B cell (primary cell): ENCODE measurements around the gene BRD3. TPM values are rescaled to one million over a fixed set of nuclear protein-coding genes. Genes with fewer than 3 reads are reported as not detected.

Source experiments
- ATAC-seq: fragments of 200-7000 bp; cut with Tn5 transposase; one replicate; pipeline ENCODE4 v1.10.0; 2021; ENCODE audit warnings: low read depth, mild to moderate bottlenecking, moderate number of reproducible peaks, moderate library complexity
- CTCF ChIA-PET: fragments of 350-600 bp; sonication (Branson Sonifier 250); formaldehyde crosslinking; loops from one replicate; lab custom pipeline; 2021; ENCODE audit warnings: antibody characterized with exemption, inconsistent platforms; lab: Charles Lee
- POLR2A ChIA-PET: fragments of 350-600 bp; sonication (Branson Sonifier 250); formaldehyde crosslinking; loops from one replicate; lab custom pipeline; 2021; ENCODE audit warnings: antibody characterized with exemption; lab: Charles Lee
- DNase-seq: peaks from one replicate; pipeline ENCODE4 v3.0.0; 2013
- H2AFZ ChIP-seq: 2 replicates; pipeline ENCODE4 v1.6.1; 2012; ENCODE audit warnings: mild to moderate bottlenecking, low read depth, low read length; ENCODE audit not compliant: insufficient read depth, poor library complexity, severe bottlenecking
- H3K27ac ChIP-seq, 2 donors: 1 replicate in 1 of 2; 2 replicates in 1 of 2; pipeline ENCODE4 v1.5.1; 2012 to 2013; ENCODE audit warnings: low read length in 2 of 2, mild to moderate bottlenecking in 2 of 2, moderate library complexity in 1 of 2
- H3K27me3 ChIP-seq, 4 experiments: fragments of 200-600 bp in 1 of 4; sonication (generic) in 1 of 4; replicated peaks in 1 of 4; 1 replicate in 2 of 4; 2 replicates in 2 of 4; pipeline versions ENCODE4 v1.6.1 to v1.7.0; 2013 to 2016; ENCODE audit warnings: low read length in 3 of 4, mild to moderate bottlenecking in 2 of 4, mixed read lengths in 1 of 4, moderate library complexity in 1 of 4; ENCODE audit not compliant: insufficient read depth in 4 of 4, control insufficient read depth in 3 of 4; ENCODE audit errors: control extremely low read depth in 1 of 4
- H3K36me3 ChIP-seq, 2 experiments: replicated peaks in 1 of 2; 1 replicate in 1 of 2; 2 replicates in 1 of 2; pipeline versions ENCODE4 v1.6.1 to v1.7.1; 2013; ENCODE audit warnings: low read length in 1 of 2; ENCODE audit not compliant: insufficient read depth in 2 of 2, control insufficient read depth in 1 of 2; ENCODE audit errors: control extremely low read depth in 1 of 2, extremely low read depth in 1 of 2
- H3K4me1 ChIP-seq, 2 donors: fragments of 200-600 bp in 1 of 2; sonication (generic) in 1 of 2; 1 replicate in 1 of 2; 2 replicates in 1 of 2; pipeline versions ENCODE4 v1.5.1 to v1.6.1; 2013 to 2017; ENCODE audit warnings: low read length in 2 of 2; ENCODE audit not compliant: control insufficient read depth in 2 of 2, insufficient read depth in 2 of 2
- H3K4me2 ChIP-seq: replicated peaks from 2 replicates; pipeline ENCODE3; 2012; ENCODE audit warnings: mild to moderate bottlenecking, low read depth, low read length; ENCODE audit not compliant: poor library complexity, severe bottlenecking
- H3K4me3 ChIP-seq, 5 experiments: fragments of 200-600 bp in 1 of 5; sonication (generic) in 1 of 5; 1 replicate in 3 of 5; 2 replicates in 2 of 5; pipeline versions ENCODE4 v1.5.1 to v1.7.0; 2011 to 2016; ENCODE audit warnings: low read length in 4 of 5, mild to moderate bottlenecking in 4 of 5, low read depth in 2 of 5, control low read depth in 1 of 5, moderate library complexity in 1 of 5; ENCODE audit not compliant: insufficient read depth in 1 of 5; ENCODE audit errors: control extremely low read depth in 1 of 5, extremely low read depth in 1 of 5
- H3K79me2 ChIP-seq: fragments of 200-600 bp; sonication (generic); one replicate; pipeline ENCODE4 v1.6.0; 2016; ENCODE audit warnings: low read length; ENCODE audit not compliant: control insufficient read depth, insufficient read depth
- H3K9ac ChIP-seq: fragments of 200-600 bp; sonication (generic); 2 replicates; pipeline ENCODE4 v1.6.1; 2017; ENCODE audit warnings: mild to moderate bottlenecking, low read length, moderate library complexity
- H3K9me3 ChIP-seq, 3 donors: one replicate each; pipeline versions ENCODE4 v1.6.1 to v1.7.1; 2013; ENCODE audit warnings: low read length in 2 of 3; ENCODE audit not compliant: control insufficient read depth in 2 of 3, insufficient read depth in 1 of 3; ENCODE audit errors: control extremely low read depth in 1 of 3
- H4K20me1 ChIP-seq: 2 replicates; pipeline ENCODE4 v1.6.0; 2012; ENCODE audit warnings: mild to moderate bottlenecking, low read length; ENCODE audit not compliant: insufficient read depth, control insufficient read depth, poor library complexity, severe bottlenecking
- H3K27ac Mint-ChIP-seq: one replicate; pipeline ENCODE4 v1.8.0; 2021; ENCODE audit warnings: mixed read lengths
- H3K27me3 Mint-ChIP-seq: one replicate; pipeline ENCODE4 v1.8.0; 2021; ENCODE audit warnings: mixed read lengths
- H3K4me1 Mint-ChIP-seq: one replicate; pipeline ENCODE4 v1.8.0; 2021; ENCODE audit warnings: mixed read lengths
- H3K4me3 Mint-ChIP-seq: one replicate; pipeline ENCODE4 v1.8.0; 2021; ENCODE audit warnings: mixed read lengths
- H3K9me3 Mint-ChIP-seq: one replicate; pipeline ENCODE4 v1.8.0; 2022; ENCODE audit warnings: mixed read lengths; ENCODE audit not compliant: insufficient read depth
- CTCF ChIP-seq: fragments of 200-600 bp; IDR thresholded peaks from one replicate; pipeline ENCODE4 v1.8.0; 2022; ENCODE audit warnings: antibody characterized with exemption, mild to moderate bottlenecking
- EZH2 ChIP-seq: IDR thresholded peaks from 2 replicates; pipeline ENCODE4 v1.6.1; 2012; ENCODE audit warnings: borderline replicate concordance, low read depth, mild to moderate bottlenecking, moderate library complexity, low read length; ENCODE audit not compliant: insufficient read depth, poor library complexity, severe bottlenecking
- WGBS: methylation state at CpG from one replicate; pipeline ENCODE4 v1.1.5; 2013; ENCODE audit warnings: missing lambda C conversion rate; ENCODE audit not compliant: insufficient coverage; 5-methylcytosine and 5-hydroxymethylcytosine counted together
- intact Hi-C: fragments of 100-400 bp; cut with micrococcal nuclease; formaldehyde crosslinking; loops from one replicate; pipeline ENCODE4 v1.10.0; 2022
- polyA plus RNA-seq: library from polyadenylated mRNA; depleted of rRNA; stranded (reverse); fragments of >200 nt; gene quantifications from 2 replicates; pipeline ENCODE4 v1.2.3, GENCODE V29; 2012
- total RNA-seq, 2 donors: library from RNA; stranded (reverse); fragments of 120-200 nt in 1 of 2; gene quantifications; 1 replicate in 1 of 2; 2 replicates in 1 of 2; pipeline versions ENCODE4 v1.2.3 to v1.2.4, GENCODE V29; 2013 to 2022

BRD3 gene
- total and polyA plus RNA-seq, 2 donors (not counting 1 experiment from before 2014, with no cell fraction given) = 8.9 to 38.0 TPM

- whole genome bisulfite sequencing = 100% methylated on average over 1 of the region's 2 CpGs
- Mint-ChIP-seq H3K27me3 (peaks cover 11% of the 10 kb centered on the region), H3K4me1 (peaks cover 7% of the 10 kb centered on the region), H3K9me3 (no peaks in the 10 kb centered on the region), H3K27ac (no peak overlapping the region), H3K4me3 (no peak overlapping the region)
- DNase-seq (no peak), ATAC-seq (no peak)
- intact Hi-C loops = no loop called here
- Histone ChIP-seq H3K27ac (no peak overlapping the region), H2AFZ (no peak overlapping the region), H4K20me1 (no peaks in the 10 kb centered on the region), H3K4me1 (no peaks in the 10 kb centered on the region), H3K4me2 (no peak overlapping the region), H3K9me3 (no peaks in the 10 kb centered on the region), H3K9ac (no peak overlapping the region), H3K36me3 (no peaks in the 10 kb centered on the region), H3K27me3 (peaks cover 0 to 4% (median 0%) of the 10 kb centered on the region in 4 experiments), H3K79me2 (no peaks in the 10 kb centered on the region), H3K4me3 (no peak overlapping the region)
- TF ChIP-seq CTCF (no peak), EZH2 (no peak)
- CTCF ChIA-PET = interaction anchor here (1.1 kb wide), 1 partner anchor 220 kb away, joined by 5 read pairs; no protein-coding TSS in a partner anchor
- POLR2A ChIA-PET = no interaction called here
Measured at GRCh38 chr9:134002796-134003195, 65.0 kb downstream of the BRD3 start.

- no peaks in the 10 kb centered on the region for H3K9me3 ChIP-seq
- H3K4me2 ChIP-seq = no peak overlapping the region
- TF ChIP-seq EZH2 = no peak
- no peak for TF ChIP-seq CTCF
- no peaks in the 10 kb centered on the region for H3K27me3 ChIP-seq
- no peaks in the 10 kb centered on the region for H3K4me1 ChIP-seq
- ChIA-PET CTCF (interaction anchor here (0.8 to 1.5 kb wide), 4 partner anchors 206 to 264 kb away, joined by 3 to 8 read pairs (median 4); no protein-coding TSS in a partner anchor), POLR2A (no interaction called here)
- H3K36me3 ChIP-seq = no peaks in the 10 kb centered on the region
- intact Hi-C loops = no loop called here
- no peak for DNase-seq
- 85% methylated on average over 4 of the region's 6 CpGs for WGBS
- no peaks in the 10 kb centered on the region for H3K79me2 ChIP-seq
- no peak overlapping the region for H3K27ac Mint-ChIP-seq
- no peak overlapping the region for H2AFZ ChIP-seq
- H3K4me1 Mint-ChIP-seq = peaks cover 7% of the 10 kb centered on the region
- H3K27ac ChIP-seq = no peak overlapping the region
- H3K9me3 Mint-ChIP-seq = no peaks in the 10 kb centered on the region
- ATAC-seq = no peak
- H3K9ac ChIP-seq = no peak overlapping the region
- H3K4me3 Mint-ChIP-seq = no peak overlapping the region
- H3K27me3 Mint-ChIP-seq = no peaks in the 10 kb centered on the region
- H3K4me3 ChIP-seq = no peak overlapping the region
- no peaks in the 10 kb centered on the region for H4K20me1 ChIP-seq
Measured at GRCh38 chr9:133999851-134000265, 68.0 kb downstream of the BRD3 start.
